ENCODE measurements around the gene SLC25A13. TPM values are rescaled to one million over a fixed set of nuclear protein-coding genes. Genes with fewer than 3 reads are reported as not detected.

The SLC25A13 gene

GRCh38 chr7:96076350-96076707, 245.6 kb downstream of the SLC25A13 start:
- no peak for DNase-seq (ENCODE audit: low spot score)
- no peak overlapping the region for H3K27ac ChIP-seq (replicated peaks; ENCODE audit: low read length)
- H3K9ac ChIP-seq (ENCODE audit: low read depth, low read length, poor library complexity): no peak overlapping the region
- H3K4ac ChIP-seq (ENCODE audit: low read length): no peak overlapping the region
- H2BK15ac ChIP-seq (ENCODE audit: low read length): no peak overlapping the region
- peaks cover 3 to 4% of the 10 kb centered on the region in 2 donors for H3K4me1 ChIP-seq (ENCODE audit: control insufficient read depth in 2 of 2, insufficient read depth in 1 of 2, low read depth in 1 of 2, low read length in 2 of 2)
- no peak overlapping the region for H2BK120ac ChIP-seq (ENCODE audit: low read depth, low read length)
- no peaks in the 10 kb centered on the region for H3K36me3 ChIP-seq (replicated peaks in 1 of 2; ENCODE audit: control insufficient read depth in 2 of 2, insufficient read depth in 2 of 2, low read length in 2 of 2)
- no peak overlapping the region for H2BK5ac ChIP-seq (ENCODE audit: low read length)
- H4K91ac ChIP-seq (ENCODE audit: low read depth, low read length, poor library complexity): no peak overlapping the region
- H3K27me3 ChIP-seq (ENCODE audit: control insufficient read depth in 3 of 3, insufficient read depth in 3 of 3, low read depth in 1 of 3, low read length in 3 of 3): peaks cover 0 to 67% (median 0%) of the 10 kb centered on the region in 3 experiments
- no peak overlapping the region for H3K23ac ChIP-seq (ENCODE audit: low read depth, low read length, poor library complexity)
- no CpG with 5 or more reads among the region's 10 CpGs for WGBS, 2 donors (ENCODE audit: extremely low coverage in 2 of 2, insufficient read length in 2 of 2, insufficient replicate concordance in 1 of 2)
- no peaks in the 10 kb centered on the region for H3K79me1 ChIP-seq (ENCODE audit: low read depth, low read length)
- H3K18ac ChIP-seq (ENCODE audit: low read length): no peak overlapping the region
- peak overlapping the region; percentile 78 for H3K4me2 ChIP-seq (ENCODE audit: insufficient read depth, low read length, poor library complexity, severe bottlenecking)
- no peak overlapping the region for H2AK5ac ChIP-seq (ENCODE audit: low read depth, low read length)
- H3K4me3 ChIP-seq (ENCODE audit: low read length in 2 of 2): peak overlapping the region in 1 of 2 donors; percentile 42
- peak overlapping the region; percentile 96 for H2AFZ ChIP-seq (ENCODE audit: low read length)
- no peak overlapping the region for H3K14ac ChIP-seq (ENCODE audit: low read length)
- no peak overlapping the region for H4K8ac ChIP-seq (ENCODE audit: low read depth, low read length)
- H2BK12ac ChIP-seq (ENCODE audit: low read length): no peak overlapping the region
- no peaks in the 10 kb centered on the region for H3K9me3 ChIP-seq (replicated peaks in 1 of 2; ENCODE audit: control insufficient read depth in 2 of 2, insufficient read depth in 1 of 2, low read depth in 1 of 2, low read length in 2 of 2)

- no peaks in the 10 kb centered on the region for H3K36me3 ChIP-seq (replicated peaks in 1 of 2; ENCODE audit: control insufficient read depth in 2 of 2, insufficient read depth in 2 of 2, low read length in 2 of 2)
- H3K23ac ChIP-seq (ENCODE audit: low read depth, low read length, poor library complexity): no peak overlapping the region
- no peak overlapping the region for H2BK5ac ChIP-seq (ENCODE audit: low read length)
- no peak overlapping the region for H2BK15ac ChIP-seq (ENCODE audit: low read length)
- no peak overlapping the region for H2BK12ac ChIP-seq (ENCODE audit: low read length)
- no peak overlapping the region for H2AK5ac ChIP-seq (ENCODE audit: low read depth, low read length)
- H2BK120ac ChIP-seq (ENCODE audit: low read depth, low read length): no peak overlapping the region
- H3K4me1 ChIP-seq (ENCODE audit: control insufficient read depth in 2 of 2, insufficient read depth in 1 of 2, low read depth in 1 of 2, low read length in 2 of 2): peaks cover 3 to 4% of the 10 kb centered on the region in 2 donors
- no peaks in the 10 kb centered on the region for H3K79me1 ChIP-seq (ENCODE audit: low read depth, low read length)
- no peak overlapping the region for H4K8ac ChIP-seq (ENCODE audit: low read depth, low read length)
- H3K4me3 ChIP-seq (ENCODE audit: low read length in 2 of 2): peak overlapping the region; percentile 42 to 81
- peak overlapping the region; percentile 96 for H2AFZ ChIP-seq (ENCODE audit: low read length)
- no peaks in the 10 kb centered on the region for H3K9me3 ChIP-seq (replicated peaks in 1 of 2; ENCODE audit: control insufficient read depth in 2 of 2, insufficient read depth in 1 of 2, low read depth in 1 of 2, low read length in 2 of 2)
- no CpG with 5 or more reads among the region's 47 CpGs for WGBS, 2 donors (ENCODE audit: extremely low coverage in 2 of 2, insufficient read length in 2 of 2, insufficient replicate concordance in 1 of 2)
- H4K91ac ChIP-seq (ENCODE audit: low read depth, low read length, poor library complexity): no peak overlapping the region
- H3K4me2 ChIP-seq (ENCODE audit: insufficient read depth, low read length, poor library complexity, severe bottlenecking): peak overlapping the region; percentile 78
- H3K27ac ChIP-seq (replicated peaks; ENCODE audit: low read length): no peak overlapping the region
- H3K18ac ChIP-seq (ENCODE audit: low read length): peak overlapping the region; percentile 15
- DNase-seq (ENCODE audit: low spot score): peak; percentile 54
- peak overlapping the region; percentile 79 for H3K9ac ChIP-seq (ENCODE audit: low read depth, low read length, poor library complexity)
- H3K27me3 ChIP-seq (ENCODE audit: control insufficient read depth in 3 of 3, insufficient read depth in 3 of 3, low read depth in 1 of 3, low read length in 3 of 3): peaks cover 0 to 68% (median 0%) of the 10 kb centered on the region in 3 experiments
- H3K14ac ChIP-seq (ENCODE audit: low read length): no peak overlapping the region
- H3K4ac ChIP-seq (ENCODE audit: low read length): no peak overlapping the region
These were observed 246.2 kb downstream of the SLC25A13 start for GRCh38 chr7:96075510-96076349.

GRCh38 chr7:96074871-96075270, 247.0 kb downstream of the SLC25A13 start:
- H2AFZ ChIP-seq (ENCODE audit: low read length): no peak overlapping the region
- H3K14ac ChIP-seq (ENCODE audit: low read length): no peak overlapping the region
- peaks cover 1 to 4% of the 10 kb centered on the region in 2 donors for H3K4me1 ChIP-seq (ENCODE audit: control insufficient read depth in 2 of 2, insufficient read depth in 1 of 2, low read depth in 1 of 2, low read length in 2 of 2)
- peaks cover 0 to 70% (median 0%) of the 10 kb centered on the region in 3 experiments for H3K27me3 ChIP-seq (ENCODE audit: control insufficient read depth in 3 of 3, insufficient read depth in 3 of 3, low read depth in 1 of 3, low read length in 3 of 3)
- no peak overlapping the region for H4K8ac ChIP-seq (ENCODE audit: low read depth, low read length)
- DNase-seq (ENCODE audit: low spot score): no peak
- H3K9ac ChIP-seq (ENCODE audit: low read depth, low read length, poor library complexity): no peak overlapping the region
- no peak overlapping the region for H3K4me2 ChIP-seq (ENCODE audit: insufficient read depth, low read length, poor library complexity, severe bottlenecking)
- H3K23ac ChIP-seq (ENCODE audit: low read depth, low read length, poor library complexity): no peak overlapping the region
- H3K27ac ChIP-seq (replicated peaks; ENCODE audit: low read length): no peak overlapping the region
- no peak overlapping the region for H3K4me3 ChIP-seq (ENCODE audit: low read length in 2 of 2)
- no peak overlapping the region for H3K4ac ChIP-seq (ENCODE audit: low read length)
- H3K79me1 ChIP-seq (ENCODE audit: low read depth, low read length): no peaks in the 10 kb centered on the region
- H2AK5ac ChIP-seq (ENCODE audit: low read depth, low read length): no peak overlapping the region
- no peak overlapping the region for H2BK15ac ChIP-seq (ENCODE audit: low read length)
- H3K9me3 ChIP-seq (replicated peaks in 1 of 2; ENCODE audit: control insufficient read depth in 2 of 2, insufficient read depth in 1 of 2, low read depth in 1 of 2, low read length in 2 of 2): no peaks in the 10 kb centered on the region
- no peak overlapping the region for H2BK120ac ChIP-seq (ENCODE audit: low read depth, low read length)
- H2BK12ac ChIP-seq (ENCODE audit: low read length): no peak overlapping the region
- no CpG with 5 or more reads among the region's 1 CpG for WGBS, 2 donors (ENCODE audit: extremely low coverage in 2 of 2, insufficient read length in 2 of 2, insufficient replicate concordance in 1 of 2)
- H3K18ac ChIP-seq (ENCODE audit: low read length): no peak overlapping the region
- no peak overlapping the region for H2BK5ac ChIP-seq (ENCODE audit: low read length)
- H4K91ac ChIP-seq (ENCODE audit: low read depth, low read length, poor library complexity): no peak overlapping the region
- no peaks in the 10 kb centered on the region for H3K36me3 ChIP-seq (replicated peaks in 1 of 2; ENCODE audit: control insufficient read depth in 2 of 2, insufficient read depth in 2 of 2, low read length in 2 of 2)

Small RNA genes lying within 50 kb of the gene (small RNA-seq; reads per million reads assigned to genes)
- gene AC084368.1 (ENCODE audit: insufficient read depth) (not detected), gene MIR591 (ENCODE audit: insufficient read depth) (not detected), gene RNU6-364P (ENCODE audit: insufficient read depth) (not detected), gene RNU6-532P (ENCODE audit: insufficient read depth) (not detected)
